Right ventricle myocardium inferior (tissue), 1 donor: ENCODE results near the gene PTK7. TPM values are rescaled to one million over a fixed set of nuclear protein-coding genes. Genes with fewer than 3 reads are reported as not detected.
A peak's percentile ranks its signal among the peaks of the same experiment; 100 is the strongest.

Experiments used
- ATAC-seq: fragments of 200-7000 bp; cut with Tn5 transposase; one replicate; pipeline ENCODE4 v1.9.1; 2020; ENCODE audit warnings: mild to moderate bottlenecking, moderate library complexity
- DNase-seq: peaks from one replicate; pipeline ENCODE4 v3.0.0; 2021; ENCODE audit errors: missing footprints
- intact Hi-C: fragments of 100-400 bp; cut with DNase I; formaldehyde crosslinking; loops from one replicate; pipeline ENCODE4 v1.11.0; 2022
- total RNA-seq: library from RNA; stranded (reverse); fragmentation: NEBNext Ultra II Directional; extraction: Animal tissue kit (Norgen Biotek cat#: 25700); gene quantifications from one replicate; pipeline ENCODE4 v1.2.1, GENCODE V29; 2021
- donor health status: DM: no; HTN: yes; CAD: no; lungs with severe emphysema.

PTK7 gene
- total RNA-seq, 1 donor from 2014 or later = 1.7 TPM

DNA sequence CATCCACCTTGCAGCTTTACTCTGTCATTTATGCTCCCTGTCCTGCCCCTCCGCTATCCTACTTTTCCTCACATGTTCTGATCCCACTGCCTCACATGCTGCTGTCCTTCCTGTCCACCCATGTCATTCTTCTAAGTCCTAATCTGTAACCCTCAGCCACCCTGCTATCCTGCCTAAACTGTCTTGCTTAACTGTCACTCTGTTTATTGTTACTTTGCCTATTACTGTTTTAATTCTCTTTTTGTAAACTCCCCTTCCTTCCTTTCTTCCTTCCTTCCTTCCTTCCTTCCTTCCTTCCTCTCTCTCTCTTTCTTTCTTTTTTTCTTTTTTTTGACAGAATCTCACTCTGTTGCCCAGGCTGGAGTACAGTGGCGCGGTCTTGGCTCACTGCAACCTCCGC, 107.3 kb downstream of the PTK7 start:
- ATAC-seq (no peak), DNase-seq (no peak)
- intact Hi-C loops = no loop called here

DNA sequence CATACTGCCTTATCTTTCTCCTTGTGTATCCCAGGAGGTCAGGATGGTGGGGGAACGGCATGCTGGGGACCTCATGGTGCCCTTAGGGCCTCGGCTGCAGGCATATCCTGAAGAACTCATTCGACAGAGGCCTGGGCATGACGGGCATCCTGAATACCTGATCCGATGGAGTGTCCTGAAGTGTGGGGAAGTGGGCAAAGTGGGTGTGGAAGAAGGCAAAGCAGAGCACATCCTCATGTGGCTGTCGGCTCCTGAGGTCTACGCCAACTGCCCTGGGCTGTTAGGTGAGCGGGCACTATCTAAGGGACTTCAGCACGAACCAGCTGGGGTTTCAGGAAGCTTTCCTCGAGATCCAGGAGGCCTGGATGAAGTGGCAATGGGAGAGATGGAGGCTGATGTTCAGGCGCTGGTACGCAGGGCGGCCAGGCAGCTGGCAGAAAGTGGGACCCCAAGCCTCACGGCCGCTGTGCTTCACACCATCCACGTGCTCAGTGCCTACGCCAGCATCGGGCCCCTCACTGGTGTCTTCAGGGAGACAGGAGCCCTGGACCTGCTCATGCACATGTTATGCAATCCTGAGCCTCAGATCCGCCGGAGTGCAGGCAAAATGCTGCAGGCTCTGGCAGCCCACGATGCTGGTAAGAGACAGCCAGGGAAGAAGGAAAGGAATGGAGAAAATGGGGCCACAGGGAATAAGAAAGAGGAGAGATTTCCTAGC, 108.3 kb downstream of the PTK7 start:
- intact Hi-C loops = no loop called here

DNA sequence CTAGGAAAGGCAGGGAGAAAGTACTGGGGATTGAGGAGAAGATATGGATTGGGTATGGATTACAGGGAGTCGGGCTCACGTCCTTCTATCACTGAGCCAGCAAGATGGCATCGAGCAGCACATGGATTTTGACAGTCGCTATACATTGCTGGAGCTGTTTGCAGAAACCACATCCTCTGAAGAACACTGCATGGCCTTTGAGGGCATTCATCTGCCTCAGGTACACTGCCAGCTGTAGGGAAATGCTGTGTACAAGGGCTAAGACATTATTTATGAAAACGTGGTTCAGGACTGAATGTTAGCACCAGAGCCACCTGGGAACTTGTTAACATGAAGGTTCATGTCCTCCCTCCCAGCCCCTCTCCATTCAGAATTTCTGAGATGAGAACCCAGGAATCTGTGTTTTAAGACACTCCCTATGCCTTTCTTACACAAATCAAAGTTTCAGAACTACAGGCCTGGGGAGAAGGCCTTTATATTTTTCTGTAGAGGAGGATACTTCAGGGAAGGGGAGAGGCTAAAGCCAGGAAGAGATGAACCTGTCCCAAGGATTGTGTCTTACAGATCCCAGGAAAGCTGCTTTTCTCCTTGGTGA, 109.4 kb downstream of the PTK7 start:
- DNase-seq = no peak
- intact Hi-C loops = no loop called here
- no peak for ATAC-seq

More for the DNA sequence above, 108.3 kb downstream of the PTK7 start:
- DNase-seq = no peak
- no peak for ATAC-seq

DNA sequence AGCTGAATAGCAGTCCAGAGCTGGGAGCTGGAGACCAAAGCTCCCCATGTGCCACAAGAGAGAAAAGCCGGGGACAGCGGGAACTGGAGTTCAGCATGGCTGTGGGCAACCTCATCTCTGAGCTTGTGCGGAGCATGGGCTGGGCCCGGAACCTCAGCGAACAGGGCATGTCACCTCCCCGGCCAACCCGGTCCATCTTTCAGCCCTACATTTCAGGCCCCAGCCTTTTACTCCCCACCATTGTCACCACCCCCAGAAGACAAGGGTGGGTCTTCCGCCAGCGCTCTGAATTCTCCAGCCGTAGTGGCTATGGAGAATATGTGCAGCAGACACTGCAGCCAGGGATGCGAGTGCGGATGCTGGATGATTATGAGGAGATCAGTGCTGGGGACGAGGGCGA, 109.9 kb downstream of the PTK7 start:
- intact Hi-C loops = no loop called here
- DNase-seq = no peak
- no peak for ATAC-seq

DNA sequence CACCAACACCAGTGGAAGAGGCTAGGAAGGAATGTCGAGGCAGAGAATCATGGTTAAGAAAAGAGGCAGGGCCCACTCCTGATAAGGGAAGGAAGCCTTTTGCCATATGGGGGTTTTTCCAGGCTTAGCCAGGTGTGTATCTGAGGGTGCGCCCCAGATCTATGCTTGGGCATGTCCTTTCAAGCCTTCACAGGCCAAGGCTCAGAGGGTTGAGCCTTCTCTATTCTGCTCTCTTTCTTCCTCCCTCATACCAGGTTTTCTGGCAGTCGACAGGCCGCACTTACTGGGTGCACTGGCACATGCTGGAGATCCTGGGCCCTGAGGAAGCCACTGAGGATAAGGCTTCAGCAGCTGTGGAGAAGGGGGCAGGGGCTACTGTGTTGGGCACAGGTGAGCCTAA, 110.6 kb downstream of the PTK7 start:
- no peak for ATAC-seq
- DNase-seq = no peak
- intact Hi-C loops = no loop called here

DNA sequence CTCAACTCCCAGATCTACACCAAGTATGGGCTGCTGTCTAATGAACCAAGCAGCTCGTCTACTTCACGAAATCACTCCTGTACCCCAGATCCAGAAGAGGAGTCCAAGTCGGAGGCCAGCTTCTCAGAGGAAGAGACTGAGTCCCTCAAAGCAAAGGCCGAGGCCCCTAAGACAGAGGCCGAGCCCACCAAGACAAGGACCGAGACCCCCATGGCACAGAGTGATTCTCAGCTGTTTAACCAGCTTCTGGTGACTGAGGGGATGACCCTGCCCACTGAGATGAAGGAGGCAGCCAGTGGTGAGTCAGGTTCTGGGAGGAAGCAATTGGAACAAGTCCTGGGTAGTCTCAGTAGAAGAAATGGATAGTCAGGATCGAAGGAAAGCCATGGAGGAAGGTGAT, 111.7 kb downstream of the PTK7 start:
- ATAC-seq (no peak), DNase-seq (no peak)
- intact Hi-C loops = no loop called here

DNA sequence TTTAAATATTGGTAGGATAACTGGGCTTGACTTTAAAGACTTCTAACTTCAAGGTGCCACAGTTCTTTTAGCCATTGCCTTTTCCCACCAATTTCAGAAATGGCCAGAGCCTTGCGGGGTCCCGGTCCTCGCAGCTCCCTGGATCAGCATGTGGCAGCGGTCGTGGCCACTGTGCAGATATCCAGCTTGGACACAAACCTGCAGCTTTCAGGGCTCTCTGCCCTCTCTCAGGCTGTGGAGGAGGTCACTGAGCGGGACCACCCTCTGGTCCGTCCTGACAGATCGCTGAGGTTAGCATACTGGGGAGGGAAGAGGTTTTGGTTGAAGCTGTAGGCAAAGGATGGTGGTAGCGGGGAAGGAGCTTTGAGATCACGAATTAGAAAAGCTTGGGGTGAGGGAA, 112.3 kb downstream of the PTK7 start:
- no peak for DNase-seq
- no peak for ATAC-seq
- intact Hi-C loops = no loop called here

DNA sequence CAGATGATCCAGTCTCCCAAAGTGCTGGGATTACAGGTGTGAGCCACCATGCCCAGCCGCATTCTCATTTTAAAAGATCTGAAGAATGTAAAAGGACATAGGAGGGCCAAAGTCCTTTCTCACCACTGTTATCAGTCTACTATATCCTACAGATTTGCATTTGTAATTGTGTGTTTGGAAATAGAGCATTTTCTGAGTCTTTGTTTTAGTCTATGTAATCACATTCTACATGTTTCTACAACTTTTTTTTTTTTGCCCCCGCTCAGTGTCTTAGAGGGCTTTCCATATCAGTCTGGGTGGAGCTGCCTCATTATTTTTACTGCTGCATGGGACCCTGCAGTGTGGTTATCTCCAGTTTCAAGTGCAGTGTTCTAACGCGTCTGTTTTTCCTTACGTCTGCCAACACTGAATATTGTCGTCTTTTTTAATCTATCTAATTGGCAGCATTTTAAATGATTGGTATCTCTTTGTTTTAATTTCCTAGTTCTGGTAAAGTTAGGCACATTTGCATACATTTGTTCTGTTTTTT, 113.7 kb downstream of the PTK7 start:
- intact Hi-C loops = no loop called here
- ATAC-seq = no peak

DNA sequence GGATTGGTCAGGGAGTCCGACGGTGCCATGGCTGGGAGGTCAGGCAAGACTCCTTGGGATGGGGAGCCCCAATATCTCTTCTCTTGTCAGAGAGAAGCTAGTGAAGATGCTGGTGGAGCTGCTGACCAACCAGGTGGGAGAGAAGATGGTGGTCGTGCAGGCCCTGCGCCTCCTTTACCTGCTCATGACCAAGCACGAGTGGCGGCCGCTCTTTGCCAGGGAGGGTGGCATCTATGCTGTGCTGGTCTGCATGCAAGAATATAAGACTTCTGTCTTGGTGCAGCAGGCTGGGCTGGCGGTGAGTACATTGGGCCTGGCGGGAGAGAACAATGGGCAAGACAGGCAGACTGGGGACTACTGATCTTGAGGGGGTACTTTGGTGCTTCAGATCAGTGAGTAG, 116.8 kb downstream of the PTK7 start:
- intact Hi-C loops = no loop called here
- DNase-seq = no peak
- no peak for ATAC-seq

More for the DNA sequence above, 113.7 kb downstream of the PTK7 start:
- DNase-seq = no peak

DNA sequence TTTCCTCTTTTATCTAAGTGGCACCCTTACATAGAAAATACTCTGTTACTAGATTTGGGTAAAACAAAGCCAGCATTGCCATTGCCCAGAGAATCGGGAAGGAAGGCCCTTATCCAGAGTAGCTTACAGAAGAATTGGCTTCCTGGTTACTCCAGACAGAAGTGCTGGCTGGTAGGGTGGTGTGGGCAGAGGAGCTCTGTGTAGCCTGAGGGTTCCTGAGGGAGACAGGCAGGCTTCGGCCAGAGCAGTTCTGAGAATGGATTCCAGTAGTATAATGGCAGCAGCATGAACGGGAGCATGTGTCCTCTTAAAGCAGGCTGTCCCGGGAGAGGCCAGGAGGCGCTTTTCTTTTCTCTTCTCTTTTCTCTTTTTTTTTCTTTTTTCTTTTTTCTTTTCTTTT, 117.8 kb downstream of the PTK7 start:
- ATAC-seq = no peak
- intact Hi-C loops = no loop called here
- DNase-seq = no peak

DNA sequence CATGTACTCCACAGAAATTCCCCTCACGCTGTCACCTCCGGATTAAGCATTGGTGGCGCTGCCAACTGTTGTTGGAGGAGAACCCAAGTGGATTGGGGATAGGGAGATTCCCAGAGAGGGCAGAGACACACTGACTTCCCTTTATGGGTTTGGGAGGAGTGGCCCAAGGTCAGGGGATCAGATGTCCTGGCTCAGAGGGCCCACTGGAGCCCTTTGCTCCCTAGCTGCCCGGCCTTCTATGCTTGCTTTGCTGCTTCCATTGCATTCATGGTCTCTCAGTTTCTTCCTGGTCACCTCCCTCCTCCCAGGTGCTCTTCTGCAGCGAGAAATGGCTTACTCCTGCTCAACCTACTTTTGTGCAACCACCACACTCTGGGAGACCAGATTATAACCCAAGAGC, 120.2 kb downstream of the PTK7 start:
- intact Hi-C loops = no loop called here
- DNase-seq = no peak
- ATAC-seq = peak; percentile 16

DNA sequence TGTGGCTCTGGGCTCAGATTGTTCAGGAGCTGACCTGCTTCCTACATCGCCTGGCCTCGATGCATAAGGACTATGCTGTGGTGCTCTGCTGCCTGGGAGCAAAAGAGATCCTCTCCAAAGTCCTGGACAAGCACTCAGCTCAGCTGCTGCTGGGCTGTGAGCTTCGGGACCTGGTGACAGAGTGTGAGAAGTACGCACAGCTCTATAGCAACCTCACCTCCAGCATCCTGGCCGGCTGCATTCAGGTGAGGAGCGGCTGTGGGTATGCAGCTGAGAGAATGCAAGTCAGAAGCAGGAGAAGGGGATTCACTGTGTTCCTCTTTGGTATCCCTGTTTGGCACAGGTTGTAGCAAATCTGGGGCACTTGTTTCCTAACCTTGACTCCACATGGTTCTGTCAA, 123.8 kb downstream of the PTK7 start:
- no peak for ATAC-seq
- intact Hi-C loops = no loop called here
- DNase-seq = no peak

DNA sequence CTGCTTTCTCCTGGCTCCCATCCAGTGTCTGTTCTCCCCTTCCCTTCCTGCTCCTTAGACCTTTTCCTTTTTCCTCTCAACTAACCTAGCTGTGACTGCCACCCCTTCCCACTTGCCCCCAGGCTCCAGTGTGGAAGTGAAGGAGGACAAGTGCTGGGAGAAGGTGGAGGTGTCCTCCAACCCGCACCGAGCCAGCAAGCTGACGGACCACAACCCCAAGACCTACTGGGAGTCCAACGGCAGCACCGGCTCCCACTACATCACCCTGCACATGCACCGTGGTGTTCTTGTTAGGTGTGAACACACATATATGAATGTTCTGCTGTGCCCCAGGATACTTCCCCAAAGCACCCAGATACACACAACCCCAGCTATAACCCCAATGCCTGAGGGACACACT, 124.4 kb downstream of the PTK7 start:
- intact Hi-C loops = no loop called here
- ATAC-seq = no peak

DNA sequence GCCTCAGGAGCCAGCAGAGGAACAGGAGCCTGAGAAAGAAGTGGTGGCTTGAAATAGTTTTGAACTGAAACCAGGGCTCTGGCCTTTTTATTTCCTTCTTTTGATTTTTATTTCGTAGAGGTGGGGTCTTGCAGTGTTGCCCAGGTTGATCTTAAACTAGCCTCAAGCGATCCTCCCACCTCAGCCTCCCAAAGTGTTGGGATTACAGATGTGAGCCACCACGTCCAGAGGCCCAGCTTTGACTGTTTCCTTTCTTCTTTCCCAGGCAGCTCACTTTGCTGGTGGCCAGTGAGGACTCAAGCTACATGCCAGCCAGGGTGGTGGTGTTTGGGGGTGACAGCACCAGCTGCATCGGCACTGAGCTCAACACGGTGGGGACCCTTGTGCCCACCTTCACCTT, 126.3 kb downstream of the PTK7 start:
- ATAC-seq = no peak
- DNase-seq = no peak
- intact Hi-C loops = no loop called here

More for the DNA sequence above, 124.4 kb downstream of the PTK7 start:
- DNase-seq = no peak

DNA sequence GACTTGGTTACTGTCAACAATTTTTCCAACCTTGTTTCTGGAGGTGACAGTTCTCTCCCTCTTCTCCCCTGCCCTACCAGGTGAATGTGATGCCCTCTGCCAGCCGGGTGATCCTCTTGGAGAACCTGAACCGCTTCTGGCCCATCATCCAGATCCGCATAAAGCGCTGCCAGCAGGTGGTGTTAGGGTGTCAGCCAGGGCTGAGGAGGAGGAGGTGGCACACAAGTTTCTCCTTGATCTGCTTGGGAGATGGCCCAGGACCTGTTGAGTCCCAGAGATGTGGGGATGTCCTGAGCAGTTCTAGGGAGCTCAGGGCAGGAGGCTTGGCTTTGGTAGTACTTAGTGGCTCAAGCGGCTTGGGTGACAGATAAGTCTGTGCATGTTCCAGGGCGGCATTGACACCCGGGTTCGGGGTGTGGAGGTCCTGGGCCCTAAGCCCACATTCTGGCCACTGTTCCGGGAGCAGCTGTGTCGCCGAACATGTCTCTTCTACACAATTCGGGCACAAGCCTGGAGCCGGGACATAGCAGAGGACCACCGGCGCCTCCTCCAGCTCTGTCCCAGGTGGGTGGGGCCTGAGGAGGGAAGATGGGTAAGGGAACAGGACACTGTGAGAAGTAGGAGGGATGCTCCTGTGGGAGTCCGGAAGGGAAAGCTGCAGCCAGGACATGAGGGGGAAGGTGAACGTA, 127.1 kb downstream of the PTK7 start:
- DNase-seq = no peak
- ATAC-seq = no peak
- intact Hi-C loops = no loop called here

DNA sequence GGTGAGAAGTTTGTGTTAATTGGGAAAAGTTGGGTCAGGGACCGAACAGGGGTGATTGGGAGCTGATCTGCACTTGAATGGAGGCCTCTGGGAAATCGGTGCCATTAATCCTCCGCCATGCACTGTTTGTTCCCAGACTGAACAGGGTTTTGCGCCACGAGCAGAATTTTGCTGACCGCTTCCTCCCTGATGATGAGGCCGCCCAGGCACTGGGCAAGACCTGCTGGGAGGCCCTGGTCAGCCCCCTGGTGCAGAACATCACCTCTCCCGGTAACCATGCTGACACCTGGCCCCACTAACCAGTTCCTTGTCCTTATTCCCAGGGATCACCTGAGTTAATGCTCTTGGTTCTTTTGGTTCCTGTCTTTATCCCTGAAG, 127.6 kb downstream of the PTK7 start:
- no peak for DNase-seq
- intact Hi-C loops = no loop called here
- no peak for ATAC-seq

DNA sequence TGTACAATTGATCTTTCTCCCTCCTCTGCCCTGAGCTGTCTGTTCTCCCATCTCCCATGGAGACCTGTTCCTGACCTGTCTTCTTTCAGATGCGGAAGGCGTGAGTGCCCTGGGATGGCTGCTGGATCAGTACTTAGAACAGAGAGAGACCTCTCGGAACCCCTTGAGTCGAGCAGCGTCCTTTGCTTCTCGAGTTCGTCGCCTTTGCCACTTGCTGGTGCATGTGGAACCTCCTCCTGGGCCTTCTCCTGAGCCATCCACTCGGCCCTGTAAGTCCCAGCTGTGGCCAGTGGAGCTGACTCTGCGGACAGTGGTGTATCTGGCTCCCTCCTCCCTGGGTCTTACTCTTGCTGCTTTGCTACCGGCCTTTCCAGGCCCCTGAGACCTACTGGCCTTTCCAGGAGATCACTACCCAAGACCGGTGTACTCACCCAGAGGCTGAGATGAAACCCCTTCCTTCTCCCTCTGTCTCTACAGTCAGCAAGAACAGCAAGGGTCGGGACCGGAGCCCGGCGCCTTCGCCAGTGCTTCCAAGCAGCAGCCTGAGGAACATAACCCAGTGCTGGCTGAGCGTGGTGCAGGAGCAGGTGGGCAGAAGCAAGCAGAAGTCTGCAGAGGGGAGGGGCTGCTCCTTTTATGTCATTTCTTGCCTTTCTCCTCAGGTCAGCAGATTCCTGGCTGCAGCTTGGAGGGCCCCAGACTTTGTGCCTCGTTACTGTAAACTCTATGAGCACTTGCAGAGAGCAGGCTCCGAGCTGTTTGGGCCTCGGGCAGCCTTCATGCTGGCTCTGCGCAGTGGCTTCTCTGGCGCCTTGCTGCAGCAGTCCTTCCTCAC, 128.4 kb downstream of the PTK7 start:
- DNase-seq (no peak), ATAC-seq (no peak)
- intact Hi-C loops = no loop called here

DNA sequence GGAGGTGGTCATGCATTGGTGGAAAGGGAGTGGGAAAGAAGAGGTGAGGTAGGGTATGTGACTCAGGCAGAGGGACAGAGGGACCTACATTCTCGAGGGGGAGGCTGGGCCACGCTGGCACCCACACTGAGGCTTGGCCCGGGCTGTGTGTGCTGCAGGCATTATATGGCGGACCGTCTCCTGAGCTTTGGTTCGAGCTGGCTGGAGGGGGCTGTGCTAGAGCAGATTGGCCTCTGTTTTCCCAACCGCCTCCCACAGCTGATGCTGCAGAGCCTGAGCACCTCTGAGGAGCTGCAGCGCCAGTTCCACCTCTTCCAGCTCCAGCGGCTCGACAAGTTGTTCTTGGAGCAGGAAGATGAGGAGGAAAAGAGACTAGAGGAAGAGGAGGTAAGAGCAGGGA, 129.7 kb downstream of the PTK7 start:
- intact Hi-C loops = no loop called here
- no peak for ATAC-seq
- no peak for DNase-seq

DNA sequence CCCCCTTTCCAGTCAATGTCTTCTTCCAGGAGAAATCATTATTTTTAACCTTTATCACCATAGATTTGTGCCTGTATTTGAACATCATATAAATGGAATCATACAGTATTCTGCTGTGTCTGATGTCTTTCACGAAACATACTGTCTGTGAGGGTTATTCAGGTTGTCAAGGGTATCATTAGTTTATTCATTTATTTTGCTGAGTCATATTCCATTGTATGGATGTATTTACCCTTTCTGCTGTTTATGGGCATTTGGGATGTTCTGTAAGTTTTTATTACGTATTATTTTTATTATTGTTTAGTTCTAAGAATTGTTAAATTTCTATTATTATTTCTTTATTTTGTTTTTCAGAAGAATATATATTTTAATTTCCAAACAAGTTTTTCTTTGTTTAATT, 131.2 kb downstream of the PTK7 start:
- intact Hi-C loops = no loop called here
- ATAC-seq (no peak), DNase-seq (no peak)
